GM19035 (cell line): ENCODE measurements around the gene EMD.

Experiments used
- ATAC-seq: cut with Tn5 transposase; IDR thresholded peaks from one replicate; pipeline ENCODE4 v1.9.1; 2021; ENCODE audit not compliant: unreplicated experiment

EMD gene

DNA sequence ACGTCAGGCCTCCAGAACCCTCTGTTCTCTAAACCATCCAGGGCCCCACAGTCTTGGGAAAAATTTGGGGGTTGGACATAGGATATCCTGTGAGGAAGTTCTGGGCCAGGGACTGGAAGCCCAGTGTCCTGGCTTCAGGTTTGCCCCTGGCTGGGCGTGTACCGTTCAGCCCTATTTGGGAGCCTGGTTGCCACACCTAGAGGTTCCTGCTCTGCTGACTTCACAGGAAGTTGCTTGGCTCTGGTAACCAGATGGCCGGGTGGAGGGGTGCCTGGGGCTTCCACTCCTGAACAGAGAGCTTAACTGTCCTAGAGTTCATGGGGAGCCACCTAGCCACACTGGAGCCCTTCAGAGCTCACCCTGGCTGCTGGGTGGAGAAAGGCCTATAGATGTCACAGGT is 33.4 kb downstream of the EMD start:
- ATAC-seq = no peak

DNA sequence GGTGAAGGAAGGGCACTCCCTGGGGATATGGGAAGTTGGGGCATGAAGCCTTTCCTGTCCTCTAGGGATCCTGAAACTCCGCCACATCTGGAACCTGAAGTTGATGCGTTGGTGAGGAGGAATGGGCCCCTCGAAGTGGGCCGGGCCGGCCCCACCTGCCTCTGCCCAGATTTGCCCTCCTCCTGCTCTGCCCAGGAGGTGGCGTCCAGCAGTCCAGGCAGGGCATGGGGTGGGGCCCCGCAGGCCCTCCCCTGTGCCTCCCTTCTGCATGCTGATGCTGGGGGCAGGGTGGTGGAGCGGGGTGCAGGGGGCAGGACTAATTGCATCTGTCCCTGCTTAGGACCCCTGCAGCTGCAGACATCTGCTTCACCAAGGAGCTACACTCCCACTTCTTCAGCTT is 34.0 kb downstream of the EMD start:
- no peak for ATAC-seq

DNA sequence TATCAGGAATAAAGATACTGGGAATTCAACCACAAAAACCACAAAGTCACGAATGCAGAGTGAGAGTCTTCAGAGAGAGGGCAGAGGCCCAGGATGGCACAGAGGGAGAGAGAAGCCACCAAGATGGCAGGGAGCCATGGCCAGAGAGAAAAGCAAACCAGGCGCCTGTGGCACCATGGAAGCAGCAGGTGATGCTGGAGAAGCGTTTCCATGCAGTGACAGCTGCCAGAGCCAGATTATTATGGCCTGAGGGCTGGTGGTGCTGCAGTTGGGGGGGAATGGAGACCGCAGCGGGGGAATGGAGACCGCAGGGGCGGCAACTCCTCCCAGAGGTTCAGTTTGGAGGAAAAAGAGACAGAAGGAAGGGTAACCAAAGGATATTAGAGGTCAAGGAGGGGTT is 38.1 kb downstream of the EMD start:
- ATAC-seq = no peak

DNA sequence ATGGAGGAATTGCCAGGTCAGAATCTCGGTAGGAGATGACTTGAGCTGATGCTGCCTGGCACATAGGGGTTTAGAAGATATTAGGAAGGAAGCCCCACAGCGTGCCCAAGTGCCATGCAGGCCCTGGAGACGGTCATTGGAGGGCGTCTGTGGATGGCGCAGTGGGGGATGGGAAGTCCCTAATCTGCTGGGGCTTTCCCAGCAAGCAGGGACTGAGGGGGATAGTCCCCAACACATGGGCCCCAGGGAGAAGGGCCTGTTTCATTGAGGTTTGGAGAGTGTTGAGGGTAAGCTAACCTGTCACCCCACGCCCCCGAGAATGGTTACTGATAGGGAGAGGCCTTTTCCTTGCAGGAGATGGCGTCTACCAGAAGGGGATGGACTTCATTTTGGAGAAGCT is 40.1 kb downstream of the EMD start:
- ATAC-seq = no peak

DNA sequence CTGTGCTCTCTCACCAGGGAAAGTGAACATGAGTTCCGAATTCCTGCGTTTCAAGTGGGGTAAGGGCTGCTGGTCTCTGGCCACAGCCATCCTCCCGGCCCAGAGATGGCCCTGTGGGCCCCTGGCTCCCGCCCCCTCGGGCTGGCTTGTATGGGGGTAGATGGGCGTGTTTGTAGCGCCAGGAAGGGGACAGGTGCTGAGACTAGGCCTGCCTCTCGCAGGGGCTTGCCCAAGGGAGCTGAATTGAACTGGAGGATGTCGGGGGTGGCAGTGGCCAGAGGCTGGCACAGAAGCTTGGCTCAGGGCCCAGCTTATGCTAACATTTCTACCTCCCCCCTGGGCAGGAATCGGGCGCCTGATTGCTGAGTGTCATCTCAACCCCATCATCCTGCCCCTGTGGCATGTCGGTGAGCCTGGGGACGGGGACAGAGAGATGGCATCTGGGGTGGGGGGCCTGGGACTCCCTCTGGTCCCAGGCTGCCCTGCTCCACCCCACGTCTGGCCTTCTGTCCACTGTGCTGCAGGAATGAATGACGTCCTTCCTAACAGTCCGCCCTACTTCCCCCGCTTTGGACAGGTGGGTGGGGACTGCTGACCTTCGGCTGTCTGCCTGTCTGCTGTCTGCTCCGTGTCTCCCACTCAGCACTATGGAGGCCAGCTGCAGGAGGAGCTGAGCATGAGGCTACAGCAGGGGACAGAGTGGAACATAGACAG is 40.8 kb downstream of the EMD start:
- ATAC-seq = no peak

DNA sequence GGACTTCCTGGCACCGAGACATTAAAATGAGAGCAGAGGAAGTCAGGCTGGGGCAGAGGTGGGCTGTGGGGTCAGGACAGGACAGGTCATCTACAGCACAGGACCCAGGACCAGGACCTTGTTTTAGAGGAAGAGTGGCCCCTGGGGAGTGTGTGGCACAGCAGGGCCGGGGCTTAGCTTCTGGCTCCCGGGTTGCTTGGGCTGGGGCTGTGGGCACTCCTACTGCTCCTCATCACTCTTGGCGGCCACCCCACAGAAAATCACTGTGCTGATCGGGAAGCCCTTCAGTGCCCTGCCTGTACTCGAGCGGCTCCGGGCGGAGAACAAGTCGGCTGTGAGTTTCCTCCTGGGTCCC is 41.3 kb downstream of the EMD start:
- no peak for ATAC-seq

DNA sequence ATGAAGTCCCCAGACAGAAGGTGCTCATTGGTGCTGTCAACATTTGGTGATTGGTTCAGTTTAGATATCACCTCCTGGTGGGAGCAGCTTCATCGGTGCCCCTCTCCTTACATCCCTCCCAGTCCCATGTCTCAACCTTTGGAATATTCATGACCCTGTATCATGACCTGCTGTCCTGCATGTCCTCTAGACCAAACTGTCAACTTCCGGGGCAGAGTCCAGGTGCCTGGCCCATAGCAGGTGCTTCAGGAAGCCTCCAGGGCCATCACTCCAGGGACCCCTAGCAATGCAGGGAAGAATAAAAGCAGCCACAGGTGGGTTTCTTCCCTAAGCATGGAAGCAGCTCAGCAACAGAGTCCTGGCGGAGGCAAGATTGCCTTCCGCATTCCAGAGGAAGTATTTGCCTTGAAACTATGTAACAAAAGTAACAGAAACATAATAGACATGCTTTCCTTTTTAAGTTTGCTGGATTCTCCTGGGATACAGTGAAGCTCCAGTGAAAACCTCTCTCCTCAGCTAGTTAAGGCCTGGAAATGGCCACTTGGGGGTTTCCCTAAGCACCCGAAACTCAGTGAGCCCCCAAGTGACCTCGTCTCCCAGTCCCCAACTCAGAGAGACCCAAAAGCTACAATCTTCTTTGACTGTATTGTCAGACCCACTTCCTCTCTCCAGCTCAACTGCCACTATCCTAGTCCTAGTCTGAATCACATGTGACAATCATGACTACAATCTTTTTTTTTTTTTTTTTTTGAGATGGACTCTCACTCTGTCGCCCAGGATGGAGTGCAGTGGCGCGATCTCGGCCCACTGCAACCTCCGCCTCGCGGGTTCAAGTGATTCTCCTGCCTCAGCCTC is 48.0 kb downstream of the EMD start:
- ATAC-seq = no peak

DNA sequence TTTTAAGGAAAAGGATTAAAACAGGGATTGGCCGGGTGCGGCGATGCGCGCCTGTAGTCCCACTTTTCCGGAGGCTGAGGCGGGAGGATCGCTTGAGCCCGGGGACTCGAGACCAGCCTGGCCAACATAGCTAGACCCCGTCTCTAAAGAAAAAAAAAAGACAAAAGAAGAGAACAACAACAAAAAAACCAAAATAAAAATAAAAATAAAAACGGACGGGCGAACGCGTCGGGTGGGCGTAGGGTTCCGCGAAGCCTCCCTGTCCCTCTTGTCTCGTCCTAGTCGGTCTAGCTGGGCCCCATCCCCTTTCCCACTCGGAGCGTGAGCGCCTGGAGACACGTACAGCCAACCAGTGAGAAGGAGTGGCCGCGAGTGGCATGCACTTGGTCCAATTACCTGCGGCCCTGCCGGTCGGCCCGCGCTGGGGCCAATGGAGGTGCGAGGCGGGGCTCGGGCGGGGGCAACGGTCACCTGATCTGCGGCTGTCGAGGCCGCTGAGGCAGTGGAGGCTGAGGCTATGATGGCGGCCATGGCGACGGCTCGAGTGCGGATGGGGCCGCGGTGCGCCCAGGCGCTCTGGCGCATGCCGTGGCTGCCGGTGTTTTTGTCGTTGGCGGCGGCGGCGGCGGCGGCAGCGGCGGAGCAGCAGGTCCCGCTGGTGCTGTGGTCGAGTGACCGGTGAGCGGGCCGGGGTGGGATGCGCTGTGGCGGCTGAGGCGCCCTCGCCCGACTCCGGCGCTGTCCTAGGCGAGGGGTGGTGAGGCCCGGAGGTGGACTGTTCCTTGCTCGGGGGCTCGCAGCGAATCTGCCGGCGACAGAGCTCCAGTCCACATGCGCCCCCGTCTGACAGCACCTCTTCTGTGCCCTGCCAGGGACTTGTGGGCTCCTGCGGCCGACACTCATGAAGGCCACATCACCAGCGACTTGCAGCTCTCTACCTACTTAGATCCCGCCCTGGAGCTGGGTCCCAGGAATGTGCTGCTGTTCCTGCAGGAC is 49.4 kb downstream of the EMD start, which contains the start of gene ATP6AP1:
TSS of gene ATP6AP1 (plus strand) at position 502 of the 996 bp plus-strand sequence. CDS start at position 518, 16 bp downstream.
- peak; percentile 95 for ATAC-seq

DNA sequence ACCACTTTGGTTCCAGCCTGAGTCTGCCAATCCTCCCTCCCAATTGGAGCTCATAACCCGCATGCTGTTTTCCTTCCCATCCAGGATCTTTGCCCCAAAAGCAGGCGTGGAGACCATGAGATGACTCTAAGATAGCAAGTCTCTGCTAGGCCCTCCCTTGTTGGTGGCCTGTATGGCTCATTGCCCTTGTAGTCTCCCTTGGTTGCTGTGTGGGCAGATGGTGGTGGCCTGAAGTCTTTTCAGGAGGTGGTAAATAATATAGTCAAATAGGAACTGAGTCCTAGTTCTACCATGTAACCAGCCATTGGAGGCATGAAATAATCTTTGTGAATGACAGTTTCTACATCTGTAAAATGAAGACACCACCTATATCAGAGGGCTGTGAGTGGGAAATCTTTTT is 50.6 kb downstream of the EMD start:
- ATAC-seq = no peak

DNA sequence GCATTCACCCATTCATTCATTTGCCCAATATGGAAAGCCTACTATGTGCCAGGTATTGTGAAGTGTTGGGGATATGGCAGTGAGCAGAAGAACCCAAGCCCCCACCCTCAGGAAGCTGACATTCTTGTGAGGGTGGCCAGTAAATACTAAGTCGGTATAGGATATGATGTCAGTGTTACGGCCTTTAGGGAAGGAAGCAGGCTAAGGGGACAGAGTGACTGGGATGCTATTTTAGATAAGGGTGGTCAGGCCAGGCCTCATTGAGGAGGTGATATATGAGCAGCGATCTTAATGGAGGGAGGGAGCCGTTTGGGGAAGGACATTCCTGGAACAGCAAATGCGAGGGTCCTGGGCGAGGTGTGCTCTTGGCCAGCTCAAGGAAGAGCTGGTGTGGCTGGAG is 51.4 kb downstream of the EMD start:
- ATAC-seq = no peak

DNA sequence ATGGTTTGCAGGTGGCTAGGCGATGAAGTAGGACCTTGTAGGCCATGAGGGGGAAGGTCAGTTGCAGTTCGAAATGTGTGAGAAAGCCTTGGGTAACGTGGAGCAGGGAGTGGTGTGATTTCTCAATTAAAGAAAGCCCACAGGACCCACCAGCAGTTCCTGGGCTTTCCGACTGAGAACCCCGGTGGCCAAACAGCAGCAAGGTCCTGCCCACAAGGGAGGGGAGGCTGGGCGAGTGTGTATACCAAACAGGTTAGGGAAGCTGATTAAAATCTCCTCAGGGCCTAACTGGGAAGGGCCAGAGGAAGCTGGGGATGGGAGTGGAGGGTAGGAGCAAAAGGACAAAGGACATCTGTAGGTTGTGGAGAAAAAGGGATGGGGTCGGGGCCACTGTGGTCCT is 51.8 kb downstream of the EMD start:
- ATAC-seq = no peak
